ENCODE data around the gene IGSF23.
"Not testable (repeated sequence)": the region's sequence is repeated elsewhere in the genome, so short reads cannot be mapped to it uniquely, and the experiment has no call there.

The IGSF23 gene

GRCh38 chr19:44623626-44624025 lies 10.3 kb downstream of the IGSF23 start:
- H3K9me3 ChIP-seq (ENCODE audit: insufficient read depth, low read length), result no peaks in the 10 kb centered on the region
- H3K4me2 ChIP-seq (ENCODE audit: low read depth, low read length, poor library complexity, severe bottlenecking), result no peak overlapping the region
- no peaks in the 10 kb centered on the region for H3K9me2 ChIP-seq (replicated peaks; ENCODE audit: insufficient read depth, low read length)
- H2AFZ ChIP-seq (ENCODE audit: low read depth, low read length, severe bottlenecking), result no peak overlapping the region
- H3K79me2 ChIP-seq (ENCODE audit: insufficient read depth, low read length), result no peaks in the 10 kb centered on the region
- no peak overlapping the region for H3K27ac ChIP-seq (ENCODE audit: low read depth, low read length)
- no peaks in the 10 kb centered on the region for H4K20me1 ChIP-seq (ENCODE audit: low read depth, low read length)
- no peaks in the 10 kb centered on the region for H3F3A ChIP-seq (ENCODE audit: insufficient read depth)
- H3K27me3 ChIP-seq (ENCODE audit: low read length), result no peaks in the 10 kb centered on the region
- H3K36me3 ChIP-seq (ENCODE audit: low read length), result no peaks in the 10 kb centered on the region
- no peak overlapping the region for H3K4me3 ChIP-seq (ENCODE audit: insufficient read depth, low read length, poor library complexity, severe bottlenecking)
- TF ChIP-seq, protein P1, sequence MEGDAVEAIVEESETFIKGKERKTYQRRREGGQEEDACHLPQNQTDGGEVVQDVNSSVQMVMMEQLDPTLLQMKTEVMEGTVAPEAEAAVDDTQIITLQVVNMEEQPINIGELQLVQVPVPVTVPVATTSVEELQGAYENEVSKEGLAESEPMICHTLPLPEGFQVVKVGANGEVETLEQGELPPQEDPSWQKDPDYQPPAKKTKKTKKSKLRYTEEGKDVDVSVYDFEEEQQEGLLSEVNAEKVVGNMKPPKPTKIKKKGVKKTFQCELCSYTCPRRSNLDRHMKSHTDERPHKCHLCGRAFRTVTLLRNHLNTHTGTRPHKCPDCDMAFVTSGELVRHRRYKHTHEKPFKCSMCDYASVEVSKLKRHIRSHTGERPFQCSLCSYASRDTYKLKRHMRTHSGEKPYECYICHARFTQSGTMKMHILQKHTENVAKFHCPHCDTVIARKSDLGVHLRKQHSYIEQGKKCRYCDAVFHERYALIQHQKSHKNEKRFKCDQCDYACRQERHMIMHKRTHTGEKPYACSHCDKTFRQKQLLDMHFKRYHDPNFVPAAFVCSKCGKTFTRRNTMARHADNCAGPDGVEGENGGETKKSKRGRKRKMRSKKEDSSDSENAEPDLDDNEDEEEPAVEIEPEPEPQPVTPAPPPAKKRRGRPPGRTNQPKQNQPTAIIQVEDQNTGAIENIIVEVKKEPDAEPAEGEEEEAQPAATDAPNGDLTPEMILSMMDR (IDR thresholded peaks at IDR 0.05; ENCODE audit: insufficient read depth, low read length, poor library complexity, severe bottlenecking), result no peak
- no peak for TF ChIP-seq EZH2phosphoT487 (conservative IDR thresholded peaks at IDR 0.05; ENCODE audit: low read length)
- H3K9ac ChIP-seq (ENCODE audit: low read length), result no peak overlapping the region

GRCh38 chr19:44624840-44625354 lies 11.5 kb downstream of the IGSF23 start:
- H3K27me3 ChIP-seq (ENCODE audit: low read length), result no peaks in the 10 kb centered on the region
- H2AFZ ChIP-seq (ENCODE audit: low read depth, low read length, severe bottlenecking), result no peak overlapping the region
- H3K4me2 ChIP-seq (ENCODE audit: low read depth, low read length, poor library complexity, severe bottlenecking), result no peak overlapping the region
- no peaks in the 10 kb centered on the region for H3K9me3 ChIP-seq (ENCODE audit: insufficient read depth, low read length)
- H3K36me3 ChIP-seq (ENCODE audit: low read length), result no peaks in the 10 kb centered on the region
- no peaks in the 10 kb centered on the region for H3F3A ChIP-seq (ENCODE audit: insufficient read depth)
- H4K20me1 ChIP-seq (ENCODE audit: low read depth, low read length), result no peaks in the 10 kb centered on the region
- no peaks in the 10 kb centered on the region for H3K9me2 ChIP-seq (replicated peaks; ENCODE audit: insufficient read depth, low read length)
- H3K79me2 ChIP-seq (ENCODE audit: insufficient read depth, low read length), result no peaks in the 10 kb centered on the region
- H3K9ac ChIP-seq (ENCODE audit: low read length), result no peak overlapping the region
- H3K4me3 ChIP-seq (ENCODE audit: insufficient read depth, low read length, poor library complexity, severe bottlenecking), result no peak overlapping the region
- H3K27ac ChIP-seq (ENCODE audit: low read depth, low read length), result no peak overlapping the region
- TF ChIP-seq, protein P1 (IDR thresholded peaks at IDR 0.05; ENCODE audit: insufficient read depth, low read length, poor library complexity, severe bottlenecking), result no peak
- no peak for TF ChIP-seq EZH2phosphoT487 (conservative IDR thresholded peaks at IDR 0.05; ENCODE audit: low read length)

GRCh38 chr19:44625637-44626036 lies 12.3 kb downstream of the IGSF23 start:
- H3K79me2 ChIP-seq (ENCODE audit: insufficient read depth, low read length); H2AFZ ChIP-seq (ENCODE audit: low read depth, low read length, severe bottlenecking); H3K4me2 ChIP-seq (ENCODE audit: low read depth, low read length, poor library complexity, severe bottlenecking); H3K9me2 ChIP-seq (replicated peaks; ENCODE audit: insufficient read depth, low read length); H3F3A ChIP-seq (ENCODE audit: insufficient read depth); H3K9ac ChIP-seq (ENCODE audit: low read length); H3K36me3 ChIP-seq (ENCODE audit: low read length); H3K27ac ChIP-seq (ENCODE audit: low read depth, low read length); H3K27me3 ChIP-seq (ENCODE audit: low read length); H3K9me3 ChIP-seq (ENCODE audit: insufficient read depth, low read length); H3K4me3 ChIP-seq (ENCODE audit: insufficient read depth, low read length, poor library complexity, severe bottlenecking); H4K20me1 ChIP-seq (ENCODE audit: low read depth, low read length): not testable (repeated sequence)

- no peak overlapping the region for H3K4me3 ChIP-seq (ENCODE audit: insufficient read depth, low read length, poor library complexity, severe bottlenecking)
- no peak overlapping the region for H2AFZ ChIP-seq (ENCODE audit: low read depth, low read length, severe bottlenecking)
- H3K27ac ChIP-seq (ENCODE audit: low read depth, low read length), result no peak overlapping the region
- no peak for TF ChIP-seq EZH2phosphoT487 (conservative IDR thresholded peaks at IDR 0.05; ENCODE audit: low read length)
- TF ChIP-seq, protein P1 (IDR thresholded peaks at IDR 0.05; ENCODE audit: insufficient read depth, low read length, poor library complexity, severe bottlenecking), result no peak
- no peaks in the 10 kb centered on the region for H3K36me3 ChIP-seq (ENCODE audit: low read length)
- no peaks in the 10 kb centered on the region for H3K9me3 ChIP-seq (ENCODE audit: insufficient read depth, low read length)
- no peaks in the 10 kb centered on the region for H3F3A ChIP-seq (ENCODE audit: insufficient read depth)
- H3K4me2 ChIP-seq (ENCODE audit: low read depth, low read length, poor library complexity, severe bottlenecking), result no peak overlapping the region
- H3K9ac ChIP-seq (ENCODE audit: low read length), result no peak overlapping the region
- no peaks in the 10 kb centered on the region for H3K27me3 ChIP-seq (ENCODE audit: low read length)
- no peaks in the 10 kb centered on the region for H3K79me2 ChIP-seq (ENCODE audit: insufficient read depth, low read length)
- H3K9me2 ChIP-seq (replicated peaks; ENCODE audit: insufficient read depth, low read length), result no peaks in the 10 kb centered on the region
- no peaks in the 10 kb centered on the region for H4K20me1 ChIP-seq (ENCODE audit: low read depth, low read length)
These were observed 12.8 kb downstream of the IGSF23 start for GRCh38 chr19:44626048-44626624.

Data from SU-DHL-6 (cell line).